Effector memory CD8-positive, alpha-beta T cell (primary cell): ENCODE measurements around the gene KRT3.

Source experiments
- ATAC-seq: fragments of 150-1000 bp; cut with Tn5 transposase; replicated peaks from 2 replicates; pipeline ENCODE4 v1.10.0; 2021; ENCODE audit warnings: mild to moderate bottlenecking, moderate library complexity
- DNase-seq, 3 experiments: peaks; one replicate each; pipeline ENCODE4 v3.0.0; 2021
- H3K27ac Mint-ChIP-seq, 2 donors: one replicate each; pipeline ENCODE4 v1.8.0; 2022; ENCODE audit warnings: mild to moderate bottlenecking in 2 of 2, mixed read lengths in 2 of 2, moderate library complexity in 2 of 2
- H3K27me3 Mint-ChIP-seq, 2 donors: one replicate each; pipeline ENCODE4 v1.8.0; 2022; ENCODE audit warnings: mixed read lengths in 2 of 2
- H3K36me3 Mint-ChIP-seq: one replicate; pipeline ENCODE4 v1.8.0; 2022; ENCODE audit warnings: mild to moderate bottlenecking, moderate library complexity, mixed read lengths; ENCODE audit not compliant: insufficient read depth
- H3K4me1 Mint-ChIP-seq, 2 donors: one replicate each; pipeline ENCODE4 v1.8.0; 2022; ENCODE audit warnings: low read depth in 2 of 2, mixed read lengths in 2 of 2
- H3K4me3 Mint-ChIP-seq, 2 donors: one replicate each; pipeline ENCODE4 v1.8.0; 2022; ENCODE audit warnings: mild to moderate bottlenecking in 2 of 2, mixed read lengths in 2 of 2, moderate library complexity in 2 of 2
- H3K9me3 Mint-ChIP-seq, 2 donors: one replicate each; pipeline ENCODE4 v1.8.0; 2022; ENCODE audit warnings: mixed read lengths in 2 of 2

Gene KRT3

DNA sequence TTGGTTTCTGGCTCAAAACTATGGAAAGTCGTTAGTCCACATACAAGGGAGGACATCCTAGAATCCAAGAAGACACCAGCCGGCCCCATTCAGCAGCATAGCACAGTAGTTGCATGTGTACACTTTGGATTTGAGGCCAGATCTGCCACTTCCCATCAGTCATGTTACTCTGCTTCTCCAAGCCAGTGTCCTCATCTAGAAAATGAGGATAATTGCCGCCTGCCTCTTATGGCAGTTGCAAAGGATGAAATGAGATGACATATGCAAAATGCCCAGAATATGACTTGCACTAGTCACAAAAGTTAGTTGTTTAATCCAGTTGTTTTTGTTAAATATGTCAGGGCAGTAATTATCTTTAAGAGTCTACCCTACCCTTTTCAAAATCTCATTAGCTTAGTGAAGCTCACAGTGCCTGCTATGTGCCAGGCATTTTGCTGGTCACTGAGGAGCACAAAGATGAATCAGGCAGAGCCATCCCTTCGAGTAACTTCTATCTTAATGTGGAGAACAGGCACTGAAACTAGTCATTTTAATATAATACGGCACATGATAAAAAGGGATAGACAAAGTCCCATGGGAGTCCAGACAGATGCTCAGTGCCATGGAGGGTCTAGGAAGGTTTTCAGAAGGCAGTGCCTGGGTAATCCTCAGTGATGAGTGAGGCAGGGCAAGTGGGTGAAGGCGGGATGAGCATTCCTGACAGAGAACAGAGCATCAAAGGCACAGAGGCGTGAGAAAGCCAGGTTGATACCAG lies 12.2 kb downstream of the KRT3 start:
- peaks cover 0 to 7% of the 10 kb centered on the region in 2 donors for H3K9me3 Mint-ChIP-seq
- no peak overlapping the region for H3K27ac Mint-ChIP-seq
- H3K4me3 Mint-ChIP-seq = no peak overlapping the region
- H3K27me3 Mint-ChIP-seq = peaks cover 52 to 86% of the 10 kb centered on the region in 2 donors
- DNase-seq = no peak
- H3K4me1 Mint-ChIP-seq = peaks cover 0 to 4% of the 10 kb centered on the region in 2 donors
- no peaks in the 10 kb centered on the region for H3K36me3 Mint-ChIP-seq
- no peak for ATAC-seq

DNA sequence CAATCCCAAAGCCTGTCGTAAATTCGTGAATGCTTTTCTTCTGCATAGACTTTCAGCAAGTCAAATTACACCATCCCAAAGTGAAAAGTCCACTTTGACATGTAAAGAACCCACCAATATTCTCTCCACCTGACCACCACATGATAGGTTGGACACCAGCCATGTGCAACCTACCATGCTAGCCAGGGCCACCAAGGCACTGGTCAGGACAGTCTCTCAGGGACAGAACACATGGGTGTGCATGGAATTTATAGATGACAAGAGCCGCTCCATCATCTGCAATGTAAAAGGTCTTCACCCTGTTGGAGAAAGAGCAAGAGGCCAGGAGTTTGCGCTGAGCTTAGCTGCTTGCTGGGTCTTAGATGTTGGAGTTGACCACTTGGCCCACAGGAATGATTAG lies 13.4 kb downstream of the KRT3 start:
- Mint-ChIP-seq H3K4me3 (no peak overlapping the region), H3K9me3 (peaks cover 0 to 7% of the 10 kb centered on the region in 2 donors), H3K27me3 (peaks cover 52 to 86% of the 10 kb centered on the region in 2 donors)

DNA sequence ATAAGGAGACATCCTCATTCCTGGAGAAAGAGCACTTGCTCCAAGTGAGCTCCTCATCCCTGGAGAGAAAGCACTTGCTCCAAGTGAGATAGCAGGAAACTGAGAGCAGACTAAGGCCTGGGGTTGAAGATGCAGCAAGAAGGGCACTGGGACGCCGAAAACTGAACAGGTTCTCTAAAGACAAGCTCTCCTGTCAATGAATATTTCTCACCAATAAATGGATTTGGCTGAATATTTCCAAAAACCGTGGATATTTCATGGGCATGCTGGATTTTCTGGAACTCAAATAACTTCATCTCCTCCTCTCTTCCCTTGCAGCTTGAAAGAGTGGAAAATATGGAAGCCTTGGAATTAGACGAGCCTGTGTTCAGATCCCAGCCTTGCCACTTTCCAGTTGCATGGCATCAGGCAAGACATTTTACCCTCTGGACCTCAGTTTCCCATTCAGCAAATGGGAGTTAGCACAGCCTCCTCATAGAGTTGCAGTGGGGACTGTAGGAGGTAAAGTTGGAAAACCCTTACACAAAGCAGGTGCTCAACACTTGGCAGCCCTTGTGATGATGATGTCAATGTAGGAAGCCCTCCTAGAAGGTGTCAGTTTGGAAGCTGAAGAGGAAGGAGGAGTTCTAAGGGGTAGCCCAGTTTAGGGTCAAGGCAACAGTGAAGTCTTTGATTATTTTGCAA lies 14.4 kb downstream of the KRT3 start:
- no peaks in the 10 kb centered on the region for H3K4me1 Mint-ChIP-seq
- peaks cover 0 to 7% of the 10 kb centered on the region in 2 donors for H3K9me3 Mint-ChIP-seq
- H3K36me3 Mint-ChIP-seq = no peaks in the 10 kb centered on the region
- H3K27me3 Mint-ChIP-seq = peaks cover 52 to 86% of the 10 kb centered on the region in 2 donors
- H3K4me3 Mint-ChIP-seq = no peak overlapping the region
- no peak overlapping the region for H3K27ac Mint-ChIP-seq
- ATAC-seq (no peak), DNase-seq (no peak)

More for the DNA sequence above, 13.4 kb downstream of the KRT3 start:
- Mint-ChIP-seq H3K27ac (no peak overlapping the region), H3K36me3 (no peaks in the 10 kb centered on the region), H3K4me1 (no peaks in the 10 kb centered on the region)
- no peak for DNase-seq
- no peak for ATAC-seq

DNA sequence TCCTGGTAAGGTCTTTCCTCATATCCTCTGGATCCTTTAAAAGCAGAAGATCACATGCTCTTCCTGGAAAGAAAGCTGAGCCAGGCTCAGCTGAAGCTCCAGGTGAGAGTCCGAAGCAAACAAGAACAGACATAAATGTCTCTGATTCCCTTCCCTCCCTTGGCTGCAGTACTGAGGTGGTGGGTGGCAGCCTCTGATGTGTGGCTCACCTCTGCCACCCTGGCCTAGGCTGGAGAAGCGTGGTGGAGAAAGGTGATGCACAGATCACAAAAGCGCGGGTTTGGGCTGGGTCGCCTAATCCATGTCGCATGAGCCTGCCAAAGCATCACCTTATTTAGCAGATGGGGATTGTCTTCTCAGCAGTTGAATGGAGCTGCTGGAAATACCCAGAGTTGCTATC lies 16.0 kb downstream of the KRT3 start:
- H3K36me3 Mint-ChIP-seq = no peaks in the 10 kb centered on the region
- DNase-seq (no peak), ATAC-seq (no peak)
- no peaks in the 10 kb centered on the region for H3K4me1 Mint-ChIP-seq
- H3K9me3 Mint-ChIP-seq = no peaks in the 10 kb centered on the region
- no peak overlapping the region for H3K4me3 Mint-ChIP-seq
- peaks cover 42 to 85% of the 10 kb centered on the region in 2 donors for H3K27me3 Mint-ChIP-seq
- H3K27ac Mint-ChIP-seq = no peak overlapping the region

DNA sequence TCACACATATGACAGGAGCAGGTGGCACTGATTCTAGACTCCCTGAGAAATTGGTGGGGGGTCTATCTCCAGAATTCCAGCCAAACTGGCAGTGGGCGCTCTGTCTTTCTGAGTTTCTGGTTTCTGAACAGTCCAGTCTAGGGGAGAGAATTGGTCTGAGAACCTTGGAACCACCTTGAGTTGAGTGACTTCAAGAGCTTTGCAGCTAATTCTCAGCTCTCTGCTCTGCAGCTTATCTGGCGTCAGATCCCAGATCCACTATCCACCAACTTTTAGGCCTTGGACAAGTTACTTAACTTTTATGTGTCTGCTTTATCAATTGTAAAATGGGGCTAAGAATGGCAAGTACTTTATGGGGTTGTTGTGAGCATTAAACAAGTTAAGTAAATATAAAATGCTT lies 17.1 kb downstream of the KRT3 start:
- no peak overlapping the region for H3K4me3 Mint-ChIP-seq
- ATAC-seq (no peak), DNase-seq (no peak)
- no peaks in the 10 kb centered on the region for H3K4me1 Mint-ChIP-seq
- no peaks in the 10 kb centered on the region for H3K9me3 Mint-ChIP-seq
- H3K36me3 Mint-ChIP-seq = no peaks in the 10 kb centered on the region
- no peak overlapping the region for H3K27ac Mint-ChIP-seq
- H3K27me3 Mint-ChIP-seq = peaks cover 34 to 75% of the 10 kb centered on the region in 2 donors

DNA sequence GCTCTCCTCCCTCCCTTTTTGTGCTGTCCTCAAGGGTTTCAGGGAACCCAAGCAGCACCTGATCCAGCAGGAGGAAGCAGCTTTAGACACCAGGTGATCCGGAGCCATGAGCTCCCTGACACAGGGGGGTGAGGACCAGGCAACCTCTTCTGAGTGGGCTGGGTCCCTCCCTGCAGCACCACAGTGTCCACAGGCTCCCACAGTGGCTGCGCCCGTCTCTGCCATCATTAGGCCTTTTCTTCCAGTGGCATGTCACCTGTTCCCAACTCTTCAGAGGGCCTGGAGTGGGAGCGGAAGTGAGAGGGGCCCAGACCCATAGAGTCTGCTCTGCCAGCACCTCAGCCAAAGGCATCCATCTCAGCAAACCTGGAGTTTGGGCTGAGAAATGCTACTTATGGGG lies 18.4 kb downstream of the KRT3 start:
- Mint-ChIP-seq H3K4me3 (no peak overlapping the region), H3K27ac (no peak overlapping the region)

DNA sequence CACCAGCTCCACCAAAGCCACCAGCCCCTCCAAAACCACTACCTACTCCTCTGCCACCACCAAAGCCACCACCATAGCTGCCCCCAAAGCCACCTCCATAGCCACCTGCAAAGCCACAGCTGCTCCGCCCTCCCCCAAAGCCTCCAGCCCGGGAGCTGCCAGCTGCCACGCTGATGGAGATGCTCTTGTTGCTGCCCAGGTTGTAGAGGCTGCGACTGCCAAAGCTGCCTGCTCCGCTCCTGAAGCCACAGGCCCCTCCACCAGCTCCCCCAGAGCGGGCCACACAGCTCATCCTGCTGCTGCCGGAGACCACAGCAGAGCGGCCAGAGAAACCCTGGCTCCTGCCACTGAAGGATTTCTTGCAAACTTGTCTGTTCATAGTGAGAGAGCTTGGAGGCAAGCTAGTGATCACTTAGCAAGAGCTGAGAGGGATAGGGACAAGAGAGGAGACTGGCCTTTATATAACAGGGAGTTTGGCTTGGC lies 19.0 kb downstream of the KRT3 start, which contains the start of gene KRT76:
KRT76 (minus strand) TSS at position 433 of the 483 bp plus-strand sequence; CDS start at position 379, 54 bp downstream.
- no peak within 1 kb of the TSS for H3K4me3 Mint-ChIP-seq
- ATAC-seq (no peak), DNase-seq (no peak)
- no peaks in the 10 kb centered on the region for H3K4me1 Mint-ChIP-seq
- no peaks in the 10 kb centered on the region for H3K36me3 Mint-ChIP-seq
- H3K27me3 Mint-ChIP-seq = peaks cover 25 to 72% of the 10 kb centered on the region in 2 donors
- no peak within 1 kb of the TSS for H3K27ac Mint-ChIP-seq
- no peaks in the 10 kb centered on the region for H3K9me3 Mint-ChIP-seq

More for the DNA sequence above, 18.4 kb downstream of the KRT3 start:
- no peaks in the 10 kb centered on the region for H3K9me3 Mint-ChIP-seq
- H3K27me3 Mint-ChIP-seq = peaks cover 25 to 71% of the 10 kb centered on the region in 2 donors
- ATAC-seq (no peak), DNase-seq (no peak)
- no peaks in the 10 kb centered on the region for H3K4me1 Mint-ChIP-seq
- H3K36me3 Mint-ChIP-seq = no peaks in the 10 kb centered on the region

DNA sequence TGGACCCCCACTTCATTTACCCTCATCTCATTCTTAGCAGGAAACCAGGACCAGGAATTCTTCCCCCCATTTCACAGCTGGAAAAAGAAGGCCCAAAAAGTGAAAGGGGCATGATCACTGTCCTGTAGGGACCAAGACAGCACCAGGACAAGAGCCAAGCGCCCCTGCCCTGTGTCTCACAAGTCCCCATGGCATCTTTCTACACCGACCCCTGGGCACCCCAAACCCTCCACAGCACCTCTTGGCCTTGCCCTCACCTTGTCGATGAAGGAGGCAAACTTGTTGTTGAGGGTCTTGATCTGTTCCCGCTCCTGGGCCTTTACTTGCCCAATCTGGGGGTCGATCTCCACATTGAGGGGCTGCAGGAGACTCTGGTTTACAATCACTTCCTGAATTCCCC lies 19.5 kb downstream of the KRT3 start:
- H3K4me3 Mint-ChIP-seq = no peak overlapping the region
- no peak overlapping the region for H3K27ac Mint-ChIP-seq
- ATAC-seq (no peak), DNase-seq (no peak)
- peaks cover 26 to 76% of the 10 kb centered on the region in 2 donors for H3K27me3 Mint-ChIP-seq
- no peaks in the 10 kb centered on the region for H3K9me3 Mint-ChIP-seq
- no peaks in the 10 kb centered on the region for H3K36me3 Mint-ChIP-seq
- no peaks in the 10 kb centered on the region for H3K4me1 Mint-ChIP-seq

DNA sequence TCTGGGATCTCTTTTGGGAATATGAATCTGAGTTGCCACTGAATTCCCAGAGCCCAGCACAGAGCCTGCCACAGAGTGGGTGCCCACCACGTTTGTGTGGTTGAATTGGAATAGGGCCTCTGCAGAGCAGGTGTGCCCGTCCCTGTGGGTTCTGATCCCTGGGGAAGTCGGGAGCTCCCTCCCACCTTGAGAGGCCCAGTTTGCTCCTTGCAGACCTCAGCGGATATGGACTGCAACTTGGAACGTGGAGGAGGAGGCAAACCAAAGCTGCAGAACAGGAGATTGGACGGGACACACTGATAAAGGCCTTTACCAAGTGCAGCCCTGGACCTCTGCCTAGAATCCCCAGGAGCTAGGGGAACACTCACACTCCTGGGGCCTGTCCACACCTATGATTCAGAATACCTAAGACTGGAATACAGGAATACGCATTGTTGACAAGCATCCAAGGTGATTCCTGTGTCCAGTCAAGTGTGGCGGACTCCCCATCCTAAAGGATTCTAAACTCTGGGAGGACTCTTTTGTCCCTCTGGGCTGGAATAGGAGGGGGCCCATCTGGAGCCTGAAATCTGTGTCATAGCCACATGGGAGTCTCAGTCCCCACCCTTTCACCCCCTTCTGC lies 21.2 kb downstream of the KRT3 start:
- H3K4me1 Mint-ChIP-seq = no peaks in the 10 kb centered on the region
- ATAC-seq = no peak

DNA sequence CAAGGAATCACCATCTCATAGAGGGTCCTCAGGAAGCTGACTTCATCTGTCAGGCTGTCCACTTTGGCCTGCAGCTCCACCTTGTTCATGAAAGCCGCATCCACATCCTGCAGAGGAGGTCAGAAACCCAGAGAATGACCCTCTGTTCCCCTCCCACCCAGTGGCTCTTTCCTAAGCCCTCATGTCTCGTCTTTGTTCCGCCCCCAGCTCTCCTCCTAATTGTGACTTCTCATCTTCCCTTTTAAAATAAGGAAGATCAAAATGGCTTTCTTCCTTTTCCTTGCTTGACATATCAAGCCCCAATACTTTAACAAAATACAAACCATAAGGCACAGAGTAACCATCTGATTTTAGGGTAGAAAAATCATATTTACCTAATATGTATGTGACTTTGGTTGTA lies 23.1 kb downstream of the KRT3 start:
- no peak for ATAC-seq
- Mint-ChIP-seq H3K9me3 (peaks cover 0 to 5% of the 10 kb centered on the region in 2 donors), H3K4me1 (no peaks in the 10 kb centered on the region), H3K4me3 (no peak overlapping the region), H3K27me3 (peaks cover 9 to 82% of the 10 kb centered on the region in 2 donors), H3K36me3 (no peaks in the 10 kb centered on the region), H3K27ac (no peak overlapping the region)
- DNase-seq = no peak

More for the DNA sequence above, 21.2 kb downstream of the KRT3 start:
- no peak overlapping the region for H3K27ac Mint-ChIP-seq
- H3K9me3 Mint-ChIP-seq = peaks cover 0 to 5% of the 10 kb centered on the region in 2 donors
- H3K36me3 Mint-ChIP-seq = no peaks in the 10 kb centered on the region
- H3K4me3 Mint-ChIP-seq = no peak overlapping the region
- peaks cover 24 to 82% of the 10 kb centered on the region in 2 donors for H3K27me3 Mint-ChIP-seq
- no peak for DNase-seq

DNA sequence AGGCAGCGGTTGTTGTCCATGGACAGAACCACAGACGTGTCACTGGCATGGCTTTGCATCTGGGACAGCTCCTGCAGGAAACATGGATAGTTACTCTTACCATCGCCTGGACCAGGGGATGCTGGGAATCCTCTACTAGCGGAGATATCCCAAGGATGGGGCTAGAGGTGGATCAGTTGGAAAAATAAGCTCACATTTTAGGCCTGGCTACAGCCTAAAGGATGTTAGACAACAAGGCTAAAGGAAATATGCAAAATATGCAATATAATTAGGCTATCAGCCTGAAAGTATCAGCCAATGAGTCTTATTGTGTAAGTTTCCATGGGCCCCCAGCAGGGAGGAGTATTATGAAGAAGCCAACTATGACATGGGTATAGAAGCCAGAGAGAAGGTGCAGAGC lies 23.7 kb downstream of the KRT3 start:
- ATAC-seq (no peak), DNase-seq (no peak)
- Mint-ChIP-seq H3K9me3 (peaks cover 0 to 5% of the 10 kb centered on the region in 2 donors), H3K27me3 (peaks cover 9 to 82% of the 10 kb centered on the region in 2 donors), H3K4me1 (no peaks in the 10 kb centered on the region), H3K36me3 (no peaks in the 10 kb centered on the region), H3K4me3 (no peak overlapping the region), H3K27ac (no peak overlapping the region)

DNA sequence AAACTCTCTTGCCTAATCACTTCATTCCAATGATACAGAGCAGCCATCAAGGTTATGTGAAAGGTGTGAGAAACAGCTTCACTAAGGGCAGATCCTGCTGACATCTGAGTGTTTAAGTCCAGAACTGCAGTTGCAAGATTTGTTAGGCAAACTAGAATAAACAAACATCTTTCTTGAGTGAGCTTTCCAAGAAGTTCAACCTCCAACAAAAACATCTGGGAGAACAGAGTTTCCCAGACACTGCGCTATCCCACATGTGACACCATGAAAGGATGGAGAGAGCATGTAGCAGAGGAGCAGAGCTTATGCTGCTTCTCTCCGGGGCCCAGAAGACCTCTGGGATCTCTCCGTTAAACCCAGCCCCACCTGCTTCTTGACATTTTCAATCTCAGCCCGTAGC lies 24.4 kb downstream of the KRT3 start:
- H3K9me3 Mint-ChIP-seq = peaks cover 0 to 5% of the 10 kb centered on the region in 2 donors
- ATAC-seq (no peak), DNase-seq (no peak)
- H3K4me1 Mint-ChIP-seq = no peaks in the 10 kb centered on the region
- peaks cover 10 to 80% of the 10 kb centered on the region in 2 donors for H3K27me3 Mint-ChIP-seq
- no peaks in the 10 kb centered on the region for H3K36me3 Mint-ChIP-seq
- no peak overlapping the region for H3K4me3 Mint-ChIP-seq
- no peak overlapping the region for H3K27ac Mint-ChIP-seq

DNA sequence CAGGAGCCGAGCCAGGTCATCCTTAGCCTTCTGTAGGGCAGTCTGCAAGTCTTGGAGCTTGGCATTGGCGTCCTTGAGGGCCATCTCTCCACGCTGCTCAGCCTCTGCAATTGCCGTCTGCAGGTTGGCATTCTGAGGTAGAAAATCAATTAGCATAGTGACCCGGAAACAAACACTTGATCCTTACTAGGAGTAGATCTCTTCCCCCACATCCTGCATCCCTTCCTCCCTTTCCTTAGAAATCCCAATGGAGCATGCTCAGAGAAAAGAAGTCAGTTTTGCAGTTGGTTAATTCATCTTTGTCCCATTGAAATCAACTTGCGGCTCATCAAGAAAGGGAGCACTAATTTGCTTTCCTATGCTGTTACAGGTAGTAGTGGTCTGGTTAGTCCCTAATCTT lies 24.8 kb downstream of the KRT3 start:
- Mint-ChIP-seq H3K4me3 (no peak overlapping the region), H3K9me3 (peaks cover 0 to 5% of the 10 kb centered on the region in 2 donors), H3K36me3 (no peaks in the 10 kb centered on the region), H3K27me3 (peaks cover 14 to 82% of the 10 kb centered on the region in 2 donors), H3K4me1 (no peaks in the 10 kb centered on the region), H3K27ac (no peak overlapping the region)
- DNase-seq (no peak), ATAC-seq (no peak)
